ENCODE data around the gene MTR. TPM values are rescaled to one million over a fixed set of nuclear protein-coding genes. Genes with fewer than 3 reads are reported as not detected.

MTR gene
- total RNA-seq, 1 experiment from 2014 or later, result 27.5 TPM

- TF ChIP-seq SMAD4 (CRISPR knock-in tag; IDR thresholded peaks at IDR 0.05) (no peak), TEAD4 (CRISPR knock-in tag; IDR thresholded peaks at IDR 0.05) (no peak), NFE2L1 (CRISPR knock-in tag; IDR thresholded peaks at IDR 0.05) (no peak), AR (CRISPR knock-in tag; IDR thresholded peaks at IDR 0.05) (no peak), SOX15 (CRISPR knock-in tag; IDR thresholded peaks at IDR 0.05) (no peak), CBFB (CRISPR knock-in tag; IDR thresholded peaks at IDR 0.05; ENCODE audit: low read depth) (no peak), PRRX2 (CRISPR knock-in tag; IDR thresholded peaks at IDR 0.05) (no peak), CREM (CRISPR knock-in tag; IDR thresholded peaks at IDR 0.05) (no peak), SMAD3 (CRISPR knock-in tag; IDR thresholded peaks at IDR 0.05; ENCODE audit: borderline replicate concordance) (no peak), ZNF138 (CRISPR knock-in tag; conservative IDR thresholded peaks at IDR 0.05) (no peak), NR3C1 (CRISPR knock-in tag; conservative IDR thresholded peaks at IDR 0.05; ENCODE audit: low read depth) (no peak), NR2C2 (CRISPR knock-in tag; IDR thresholded peaks at IDR 0.05) (no peak), ZNF423 (CRISPR knock-in tag; IDR thresholded peaks at IDR 0.05) (no peak), ATF1 (CRISPR knock-in tag; IDR thresholded peaks at IDR 0.05) (no peak)
- TF ChIP-seq, protein P1, sequence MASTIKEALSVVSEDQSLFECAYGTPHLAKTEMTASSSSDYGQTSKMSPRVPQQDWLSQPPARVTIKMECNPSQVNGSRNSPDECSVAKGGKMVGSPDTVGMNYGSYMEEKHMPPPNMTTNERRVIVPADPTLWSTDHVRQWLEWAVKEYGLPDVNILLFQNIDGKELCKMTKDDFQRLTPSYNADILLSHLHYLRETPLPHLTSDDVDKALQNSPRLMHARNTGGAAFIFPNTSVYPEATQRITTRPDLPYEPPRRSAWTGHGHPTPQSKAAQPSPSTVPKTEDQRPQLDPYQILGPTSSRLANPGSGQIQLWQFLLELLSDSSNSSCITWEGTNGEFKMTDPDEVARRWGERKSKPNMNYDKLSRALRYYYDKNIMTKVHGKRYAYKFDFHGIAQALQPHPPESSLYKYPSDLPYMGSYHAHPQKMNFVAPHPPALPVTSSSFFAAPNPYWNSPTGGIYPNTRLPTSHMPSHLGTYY (CRISPR knock-in tag; IDR thresholded peaks at IDR 0.05), result no peak
- ATAC-seq (no peak), DNase-seq (ENCODE audit: low spot score) (no peak)
- peaks cover 42% of the 10 kb centered on the region for H3K36me3 Mint-ChIP-seq
- POLR2A ChIA-PET, result no interaction called here
- no peak overlapping the region for H3K4me3 Mint-ChIP-seq
- CTCF ChIA-PET, result no interaction called here
- no peaks in the 10 kb centered on the region for H3K9me3 Mint-ChIP-seq
- H3K27me3 Mint-ChIP-seq (ENCODE audit: low read depth), result no peaks in the 10 kb centered on the region
- H3K4me1 Mint-ChIP-seq, result no peaks in the 10 kb centered on the region
- no peak overlapping the region for H3K27ac Mint-ChIP-seq
Observed at GRCh38 chr1:236837115-236837514, 42.0 kb downstream of the MTR start.

GRCh38 chr1:236837897-236838296 is 42.8 kb downstream of the MTR start:
- DNase-seq (ENCODE audit: low spot score) (no peak), ATAC-seq (no peak)
- no peaks in the 10 kb centered on the region for H3K4me1 Mint-ChIP-seq
- CTCF ChIA-PET, result no interaction called here
- TF ChIP-seq, protein P1 (CRISPR knock-in tag; IDR thresholded peaks at IDR 0.05), result no peak
- TF ChIP-seq HMGA2 (CRISPR knock-in tag; IDR thresholded peaks at IDR 0.05), result no peak
- TF ChIP-seq CBFB (CRISPR knock-in tag; IDR thresholded peaks at IDR 0.05; ENCODE audit: low read depth), result no peak
- TF ChIP-seq, protein P2, sequence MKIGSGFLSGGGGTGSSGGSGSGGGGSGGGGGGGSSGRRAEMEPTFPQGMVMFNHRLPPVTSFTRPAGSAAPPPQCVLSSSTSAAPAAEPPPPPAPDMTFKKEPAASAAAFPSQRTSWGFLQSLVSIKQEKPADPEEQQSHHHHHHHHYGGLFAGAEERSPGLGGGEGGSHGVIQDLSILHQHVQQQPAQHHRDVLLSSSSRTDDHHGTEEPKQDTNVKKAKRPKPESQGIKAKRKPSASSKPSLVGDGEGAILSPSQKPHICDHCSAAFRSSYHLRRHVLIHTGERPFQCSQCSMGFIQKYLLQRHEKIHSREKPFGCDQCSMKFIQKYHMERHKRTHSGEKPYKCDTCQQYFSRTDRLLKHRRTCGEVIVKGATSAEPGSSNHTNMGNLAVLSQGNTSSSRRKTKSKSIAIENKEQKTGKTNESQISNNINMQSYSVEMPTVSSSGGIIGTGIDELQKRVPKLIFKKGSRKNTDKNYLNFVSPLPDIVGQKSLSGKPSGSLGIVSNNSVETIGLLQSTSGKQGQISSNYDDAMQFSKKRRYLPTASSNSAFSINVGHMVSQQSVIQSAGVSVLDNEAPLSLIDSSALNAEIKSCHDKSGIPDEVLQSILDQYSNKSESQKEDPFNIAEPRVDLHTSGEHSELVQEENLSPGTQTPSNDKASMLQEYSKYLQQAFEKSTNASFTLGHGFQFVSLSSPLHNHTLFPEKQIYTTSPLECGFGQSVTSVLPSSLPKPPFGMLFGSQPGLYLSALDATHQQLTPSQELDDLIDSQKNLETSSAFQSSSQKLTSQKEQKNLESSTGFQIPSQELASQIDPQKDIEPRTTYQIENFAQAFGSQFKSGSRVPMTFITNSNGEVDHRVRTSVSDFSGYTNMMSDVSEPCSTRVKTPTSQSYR (CRISPR knock-in tag; IDR thresholded peaks at IDR 0.05), result no peak
- no peak for TF ChIP-seq NR1H2 (CRISPR knock-in tag; IDR thresholded peaks at IDR 0.05)
- TF ChIP-seq FOXP4 (CRISPR knock-in tag; IDR thresholded peaks at IDR 0.05), result no peak
- no peak for TF ChIP-seq SP1 (CRISPR knock-in tag; conservative IDR thresholded peaks at IDR 0.05)
- TF ChIP-seq EMX1 (CRISPR knock-in tag; IDR thresholded peaks at IDR 0.05), result no peak
- TF ChIP-seq SMAD4 (CRISPR knock-in tag; IDR thresholded peaks at IDR 0.05), result no peak
- no peak for TF ChIP-seq ZNF423 (CRISPR knock-in tag; IDR thresholded peaks at IDR 0.05)
- no peak for TF ChIP-seq GRHL2 (CRISPR knock-in tag; IDR thresholded peaks at IDR 0.05; ENCODE audit: insufficient replicate concordance, severe bottlenecking)
- TF ChIP-seq NFYB (CRISPR knock-in tag; conservative IDR thresholded peaks at IDR 0.05; ENCODE audit: low read depth), result no peak
- TF ChIP-seq NR2C2 (CRISPR knock-in tag; IDR thresholded peaks at IDR 0.05), result no peak
- TF ChIP-seq SOX15 (CRISPR knock-in tag; IDR thresholded peaks at IDR 0.05), result no peak
- H3K4me3 Mint-ChIP-seq, result no peak overlapping the region
- H3K9me3 Mint-ChIP-seq, result no peaks in the 10 kb centered on the region
- POLR2A ChIA-PET, result no interaction called here
- H3K27me3 Mint-ChIP-seq (ENCODE audit: low read depth), result no peaks in the 10 kb centered on the region
- H3K36me3 Mint-ChIP-seq, result peaks cover 39% of the 10 kb centered on the region
- no peak overlapping the region for H3K27ac Mint-ChIP-seq

Measured in WTC11 (cell line).